ENCODE measurements around the gene NYNRIN.

NYNRIN gene

GRCh38 chr14:24417832-24418491 is 19.2 kb downstream of the NYNRIN start:
- Histone ChIP-seq H3K27ac (no peak overlapping the region), H3K27me3 (ENCODE audit: insufficient read depth, low read depth, severe bottlenecking) (no peaks in the 10 kb centered on the region), H3K36me3 (peaks cover 9% of the 10 kb centered on the region), H3K4me3 (ENCODE audit: low read depth, low read length) (no peak overlapping the region), H3K9me3 (ENCODE audit: severe bottlenecking) (no peaks in the 10 kb centered on the region)
- TF ChIP-seq, protein P1, sequence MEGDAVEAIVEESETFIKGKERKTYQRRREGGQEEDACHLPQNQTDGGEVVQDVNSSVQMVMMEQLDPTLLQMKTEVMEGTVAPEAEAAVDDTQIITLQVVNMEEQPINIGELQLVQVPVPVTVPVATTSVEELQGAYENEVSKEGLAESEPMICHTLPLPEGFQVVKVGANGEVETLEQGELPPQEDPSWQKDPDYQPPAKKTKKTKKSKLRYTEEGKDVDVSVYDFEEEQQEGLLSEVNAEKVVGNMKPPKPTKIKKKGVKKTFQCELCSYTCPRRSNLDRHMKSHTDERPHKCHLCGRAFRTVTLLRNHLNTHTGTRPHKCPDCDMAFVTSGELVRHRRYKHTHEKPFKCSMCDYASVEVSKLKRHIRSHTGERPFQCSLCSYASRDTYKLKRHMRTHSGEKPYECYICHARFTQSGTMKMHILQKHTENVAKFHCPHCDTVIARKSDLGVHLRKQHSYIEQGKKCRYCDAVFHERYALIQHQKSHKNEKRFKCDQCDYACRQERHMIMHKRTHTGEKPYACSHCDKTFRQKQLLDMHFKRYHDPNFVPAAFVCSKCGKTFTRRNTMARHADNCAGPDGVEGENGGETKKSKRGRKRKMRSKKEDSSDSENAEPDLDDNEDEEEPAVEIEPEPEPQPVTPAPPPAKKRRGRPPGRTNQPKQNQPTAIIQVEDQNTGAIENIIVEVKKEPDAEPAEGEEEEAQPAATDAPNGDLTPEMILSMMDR (IDR thresholded peaks at IDR 0.05; ENCODE audit: low read depth, low read length) = no peak
- no peak for DNase-seq

DNA sequence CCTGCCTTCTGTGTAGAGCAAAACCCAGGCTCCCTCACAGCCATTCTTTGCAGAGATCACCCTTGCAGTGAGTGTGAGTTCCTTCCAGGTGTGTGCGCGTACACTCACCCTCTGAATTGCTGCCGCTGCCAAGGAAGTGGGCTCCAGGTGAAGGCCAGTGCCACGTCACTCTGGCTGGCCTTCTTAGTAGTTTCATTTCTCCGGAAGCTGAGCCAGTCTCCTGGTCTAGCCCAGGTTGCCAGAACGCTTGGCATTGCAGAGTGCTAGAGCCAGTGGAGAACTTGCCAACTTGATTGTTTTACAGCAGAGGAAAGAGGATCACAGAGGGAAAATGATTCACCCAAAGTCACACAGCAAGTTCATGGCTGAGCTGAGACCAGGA is 19.7 kb downstream of the NYNRIN start:
- H3K27me3 ChIP-seq (ENCODE audit: insufficient read depth, low read depth, severe bottlenecking) = no peaks in the 10 kb centered on the region
- H3K9me3 ChIP-seq (ENCODE audit: severe bottlenecking) = no peaks in the 10 kb centered on the region
- DNase-seq = no peak
- H3K4me3 ChIP-seq (ENCODE audit: low read depth, low read length) = no peak overlapping the region
- TF ChIP-seq, protein P1 (IDR thresholded peaks at IDR 0.05; ENCODE audit: low read depth, low read length) = no peak
- H3K36me3 ChIP-seq = peaks cover 8% of the 10 kb centered on the region
- no peak overlapping the region for H3K27ac ChIP-seq

- Histone ChIP-seq H3K4me3 (ENCODE audit: low read depth, low read length) (no peak overlapping the region), H3K9me3 (ENCODE audit: severe bottlenecking) (no peaks in the 10 kb centered on the region), H3K27ac (no peak overlapping the region), H3K36me3 (no peaks in the 10 kb centered on the region), H3K27me3 (ENCODE audit: insufficient read depth, low read depth, severe bottlenecking) (no peaks in the 10 kb centered on the region)
- no peak for DNase-seq
- TF ChIP-seq, protein P1 (IDR thresholded peaks at IDR 0.05; ENCODE audit: low read depth, low read length) = no peak
Observed at GRCh38 chr14:24422261-24422660, 23.5 kb downstream of the NYNRIN start.

DNA sequence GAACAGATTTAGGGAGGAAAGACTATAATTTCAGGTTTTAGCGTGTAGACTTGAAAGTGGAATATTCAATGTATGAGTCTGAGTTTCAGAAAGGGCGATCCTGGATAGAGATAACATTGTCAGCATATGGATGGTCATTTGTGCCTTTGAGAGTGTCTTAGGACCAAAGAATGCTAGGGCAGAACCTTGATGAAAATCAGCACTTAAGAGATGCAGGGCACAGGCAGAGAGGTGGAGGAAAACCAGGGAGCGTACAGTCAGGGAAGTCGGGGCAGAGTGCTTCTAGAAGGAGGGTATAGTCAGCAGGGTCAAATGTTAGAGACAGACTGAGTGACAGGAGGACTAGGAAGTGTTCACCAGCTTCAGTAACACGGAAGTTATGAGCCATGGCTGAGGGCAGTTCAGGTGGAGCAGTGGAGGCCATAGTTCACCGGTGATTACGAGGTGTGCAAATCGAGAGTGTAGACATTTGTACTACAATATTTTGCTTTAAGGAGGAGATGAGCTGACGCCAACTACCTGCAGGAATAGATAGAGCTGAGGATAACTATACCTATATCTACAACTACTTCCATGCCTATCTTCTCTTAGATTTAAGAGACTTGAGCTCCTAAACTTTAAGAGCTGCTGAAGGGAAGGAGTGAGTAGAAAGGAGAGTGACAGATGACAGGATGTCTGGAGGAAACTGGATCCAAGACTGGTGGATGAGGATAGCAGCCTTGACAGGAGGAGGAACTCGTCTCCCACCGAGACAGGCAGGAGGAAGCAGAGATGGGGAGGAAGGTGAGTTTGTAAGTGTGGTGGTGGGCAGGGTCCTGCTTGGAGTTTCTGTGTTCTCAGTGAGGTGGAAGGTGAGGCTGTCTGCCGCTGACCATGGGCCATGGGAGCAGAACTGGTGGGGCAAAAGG is 24.1 kb downstream of the NYNRIN start:
- Histone ChIP-seq H3K27ac (no peak overlapping the region), H3K27me3 (ENCODE audit: insufficient read depth, low read depth, severe bottlenecking) (no peaks in the 10 kb centered on the region), H3K9me3 (ENCODE audit: severe bottlenecking) (no peaks in the 10 kb centered on the region), H3K36me3 (no peaks in the 10 kb centered on the region), H3K4me3 (ENCODE audit: low read depth, low read length) (no peak overlapping the region)
- DNase-seq = no peak
- TF ChIP-seq, protein P1 (IDR thresholded peaks at IDR 0.05; ENCODE audit: low read depth, low read length) = no peak

- H3K27ac ChIP-seq = no peak overlapping the region
- no peak for DNase-seq
- H3K4me3 ChIP-seq (ENCODE audit: low read depth, low read length) = no peak overlapping the region
- no peaks in the 10 kb centered on the region for H3K9me3 ChIP-seq (ENCODE audit: severe bottlenecking)
- TF ChIP-seq, protein P1 (IDR thresholded peaks at IDR 0.05; ENCODE audit: low read depth, low read length) = no peak
- H3K36me3 ChIP-seq = no peaks in the 10 kb centered on the region
- no peaks in the 10 kb centered on the region for H3K27me3 ChIP-seq (ENCODE audit: insufficient read depth, low read depth, severe bottlenecking)
Observed at GRCh38 chr14:24425704-24426103, 26.9 kb downstream of the NYNRIN start.
